GM12801 (cell line): ENCODE measurements around the gene TRANK1.

Experiments used
- CTCF ChIP-seq: IDR thresholded peaks from one replicate; pipeline ENCODE4 v1.5.1; 2011; ENCODE audit warnings: control low read depth; ENCODE audit not compliant: insufficient read length; ENCODE audit errors: extremely low read depth

The TRANK1 gene

GRCh38 chr3:36944641-36945270 lies at the start of gene TRANK1:
TRANK1 (minus strand) TSS chr3:36945054; CDS start chr3:36944809, 245 bp downstream.
- TF ChIP-seq CTCF, result no peak

- TF ChIP-seq CTCF, result no peak
These were observed 48.8 kb upstream of the TRANK1 start, which contains the start of gene MLH1 for GRCh38 chr3:36993326-36994283. MLH1 (plus strand) TSS chr3:36993518; CDS start chr3:36993548, 30 bp downstream.

GRCh38 chr3:36992806-36993325 lies 48.0 kb upstream of the TRANK1 start, which contains the start of gene EPM2AIP1:
EPM2AIP1 (minus strand) TSS chr3:36993131; CDS start chr3:36993077, 54 bp downstream.
- no peak for TF ChIP-seq CTCF

GRCh38 chr3:36991923-36992805 lies 47.3 kb upstream of the TRANK1 start:
- TF ChIP-seq CTCF, result no peak

- no peak for TF ChIP-seq CTCF
These were observed 46.3 kb upstream of the TRANK1 start for GRCh38 chr3:36991147-36991546.

- TF ChIP-seq CTCF, result no peak
These were observed 44.7 kb upstream of the TRANK1 start for GRCh38 chr3:36989568-36989967.
